GM19240 (cell line): Measurements from ENCODE around the gene CACNA2D1.
"Not testable (repeated sequence)": the region's sequence is repeated elsewhere in the genome, so short reads cannot be mapped to it uniquely, and the experiment has no call there.

Experiments
- DNase-seq: peaks from one replicate; pipeline ENCODE4 v3.0.0; 2011; ENCODE audit warnings: low spot score; ENCODE audit not compliant: insufficient read length

CACNA2D1 gene

DNA sequence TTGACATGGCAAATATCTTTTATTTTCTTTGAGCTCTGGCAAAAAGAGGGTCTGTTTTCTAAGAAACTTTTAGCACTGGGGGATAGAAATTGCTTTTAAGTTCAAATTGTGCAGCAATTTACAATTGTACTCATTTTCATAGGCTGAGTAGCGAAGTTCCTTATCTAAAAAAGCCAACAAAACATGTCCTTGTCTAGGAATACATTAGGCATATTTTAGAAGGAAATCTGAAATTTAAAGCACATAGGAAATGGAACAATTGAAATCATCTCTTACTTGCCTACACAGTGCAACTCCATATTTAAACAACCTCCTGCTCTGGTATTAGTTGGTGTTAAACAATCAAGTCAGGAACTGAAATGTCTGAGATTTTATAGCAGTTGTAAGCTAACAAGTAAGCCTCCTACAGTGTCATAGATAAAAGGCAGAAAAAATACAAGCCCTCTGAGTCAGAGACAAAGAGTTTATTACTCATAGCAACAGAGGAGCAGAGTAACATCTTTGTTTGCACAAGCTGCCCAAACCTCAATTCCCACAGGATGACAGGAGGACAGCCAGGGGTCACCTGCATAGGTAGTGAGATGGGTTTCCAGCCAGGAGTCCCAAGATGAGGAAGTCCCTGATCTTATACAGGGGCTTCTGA is 393.6 kb downstream of the CACNA2D1 start:
- DNase-seq, result no peak

DNA sequence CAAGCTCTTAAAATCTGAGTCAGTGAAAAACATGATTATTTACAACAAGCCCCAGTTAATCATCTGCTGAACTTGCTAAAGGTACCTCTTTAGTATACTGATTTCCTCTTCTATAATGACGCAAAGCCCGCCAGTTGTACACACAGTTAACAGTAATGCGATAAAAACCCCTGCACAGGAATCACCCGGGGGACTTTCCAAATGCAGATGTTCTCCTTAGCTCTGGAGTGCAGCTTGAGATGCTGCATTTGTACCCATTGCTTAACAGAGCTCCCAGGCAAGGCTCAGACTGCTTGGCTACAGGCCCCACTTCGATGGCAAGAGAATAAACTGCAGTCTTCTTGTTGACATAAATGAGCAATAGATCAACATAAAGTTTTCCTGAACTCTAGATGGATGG is 394.1 kb downstream of the CACNA2D1 start:
- no peak for DNase-seq

DNA sequence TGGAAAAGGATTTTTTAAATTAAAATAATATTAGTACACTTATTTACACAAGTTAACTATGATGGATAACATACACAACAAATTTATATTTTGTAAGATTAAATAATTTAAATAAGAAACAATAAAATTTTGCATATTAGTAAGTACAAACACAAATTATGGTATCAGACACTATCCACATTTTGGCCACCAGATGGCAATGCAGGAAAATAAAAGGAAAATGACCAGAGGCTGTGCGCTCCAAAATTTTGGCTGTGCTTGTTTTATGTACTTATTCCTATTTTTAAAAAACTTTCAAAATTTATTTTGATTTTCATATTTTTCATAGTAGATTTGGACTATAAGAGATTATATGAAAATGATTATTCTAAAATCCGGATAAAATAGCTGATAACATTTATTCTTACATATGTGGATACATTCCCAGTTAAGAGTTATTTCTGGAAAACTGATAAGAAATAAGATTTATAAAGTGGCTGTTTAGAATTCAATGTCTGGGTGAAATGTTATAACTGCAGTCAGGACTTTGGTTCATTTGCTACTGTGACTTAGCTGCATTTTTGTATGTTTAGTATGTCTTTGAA is 399.0 kb downstream of the CACNA2D1 start:
- DNase-seq, result no peak

- no peak for DNase-seq
Measured at GRCh38 chr7:82039621-82040020, 404.0 kb downstream of the CACNA2D1 start.

DNA sequence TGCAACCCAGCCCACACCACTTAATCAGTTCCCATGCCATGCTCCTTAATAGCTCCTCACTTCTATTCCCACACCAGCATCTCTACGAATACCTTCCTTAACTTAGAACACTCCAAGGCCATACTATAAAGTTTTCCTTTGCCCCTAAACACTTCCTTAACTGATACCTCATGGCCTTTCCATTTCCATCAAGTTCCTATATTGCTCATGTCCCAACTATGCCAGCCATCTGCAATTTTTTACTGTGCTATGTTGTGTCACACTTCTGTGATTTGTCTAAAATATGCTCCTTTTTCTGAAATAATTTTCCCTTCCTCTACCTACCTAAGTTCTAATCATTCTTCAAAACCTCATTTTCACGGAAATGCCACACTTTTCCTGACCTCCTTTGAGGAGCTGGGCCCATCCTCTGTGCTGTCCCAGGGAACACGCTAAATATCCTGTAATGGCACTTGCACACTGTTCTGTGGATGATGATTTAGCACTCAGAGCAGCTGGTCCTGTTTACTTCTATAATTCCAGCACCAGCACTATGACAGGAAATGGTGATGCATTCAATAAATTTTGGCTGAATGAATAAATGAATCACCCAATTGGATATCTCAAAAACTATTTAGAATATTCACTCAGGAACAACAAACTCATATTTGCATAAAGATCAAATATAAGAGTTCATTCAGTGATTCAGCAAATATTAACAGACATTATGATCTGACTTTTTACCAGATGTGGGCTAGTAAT is 407.3 kb downstream of the CACNA2D1 start:
- DNase-seq, result no peak

DNA sequence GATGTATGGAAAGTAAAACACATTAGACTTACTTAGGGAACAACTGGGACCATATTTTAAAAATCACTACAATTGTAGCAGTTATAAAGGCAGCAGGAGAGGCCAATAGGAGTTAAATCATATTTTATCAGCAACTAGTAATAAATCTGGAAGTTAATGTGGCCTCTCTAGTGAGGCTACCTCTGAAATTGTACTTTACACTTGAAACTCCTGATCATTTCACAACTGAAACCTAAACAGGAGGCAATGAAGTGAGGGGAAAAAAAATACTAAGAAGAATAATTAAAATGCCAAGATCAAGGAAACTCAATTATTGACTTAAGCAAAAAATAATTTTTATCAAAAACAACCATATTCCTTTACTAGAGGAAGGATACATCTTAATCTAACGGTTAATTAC is 408.1 kb downstream of the CACNA2D1 start:
- DNase-seq, result no peak

- no peak for DNase-seq
Measured at GRCh38 chr7:82032901-82033300, 410.7 kb downstream of the CACNA2D1 start.

DNA sequence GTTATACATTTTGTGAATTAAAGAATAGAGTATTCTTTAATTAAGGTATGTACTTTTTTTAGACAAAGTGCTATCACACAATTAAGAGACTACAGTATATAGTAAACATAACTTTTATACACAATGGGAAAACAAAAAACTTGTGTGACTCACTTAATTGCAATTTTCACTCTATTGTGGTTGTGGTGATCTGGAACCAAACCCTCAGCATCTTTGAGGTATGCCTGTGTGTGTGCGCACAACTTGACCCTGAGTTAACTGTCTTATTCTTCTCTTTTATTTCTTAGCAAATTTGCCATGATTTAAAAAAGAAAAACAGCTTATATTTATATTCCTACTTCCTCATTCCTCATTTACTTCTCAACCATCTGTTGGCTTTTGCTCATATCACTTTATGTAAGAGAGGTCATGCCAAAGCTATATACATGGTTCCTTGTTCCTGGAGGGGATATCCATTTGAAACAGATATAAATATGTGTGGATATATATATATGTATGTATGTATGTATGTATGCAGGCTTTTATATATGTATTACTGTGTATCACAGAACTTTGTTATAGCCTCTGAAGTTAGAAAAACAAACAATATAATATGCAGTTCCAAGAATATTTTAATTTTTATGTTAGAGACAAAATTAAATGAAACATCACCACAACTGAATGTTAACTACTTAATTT is 414.2 kb downstream of the CACNA2D1 start:
- DNase-seq, result no peak

DNA sequence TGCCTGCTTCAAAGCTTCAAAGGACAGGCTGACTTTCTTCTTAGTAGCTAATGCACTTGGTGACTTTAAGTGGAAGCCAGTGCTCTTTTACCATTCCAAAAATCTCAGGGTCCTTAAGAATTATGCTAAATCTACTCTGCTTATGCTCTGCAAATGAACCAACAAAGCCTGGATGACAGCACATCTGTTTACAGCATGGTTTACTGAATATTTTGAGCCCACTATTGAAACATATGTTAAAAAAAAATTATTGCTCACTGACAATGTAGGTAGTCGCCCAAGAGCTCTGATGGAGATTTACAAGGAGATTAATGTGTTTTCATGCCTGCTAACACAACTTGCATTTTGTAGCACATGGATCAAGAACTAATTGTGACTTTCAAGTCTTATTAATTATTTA is 415.5 kb downstream of the CACNA2D1 start:
- no peak for DNase-seq

GRCh38 chr7:82021713-82022112 is 421.9 kb downstream of the CACNA2D1 start:
- no peak for DNase-seq

GRCh38 chr7:82021036-82021435 is 422.5 kb downstream of the CACNA2D1 start:
- no peak for DNase-seq

- no peak for DNase-seq
Measured at GRCh38 chr7:82019551-82020475, 423.8 kb downstream of the CACNA2D1 start.

GRCh38 chr7:82018226-82018625 is 425.4 kb downstream of the CACNA2D1 start:
- DNase-seq, result no peak

- no peak for DNase-seq
Measured at GRCh38 chr7:82017334-82017943, 426.1 kb downstream of the CACNA2D1 start.

DNA sequence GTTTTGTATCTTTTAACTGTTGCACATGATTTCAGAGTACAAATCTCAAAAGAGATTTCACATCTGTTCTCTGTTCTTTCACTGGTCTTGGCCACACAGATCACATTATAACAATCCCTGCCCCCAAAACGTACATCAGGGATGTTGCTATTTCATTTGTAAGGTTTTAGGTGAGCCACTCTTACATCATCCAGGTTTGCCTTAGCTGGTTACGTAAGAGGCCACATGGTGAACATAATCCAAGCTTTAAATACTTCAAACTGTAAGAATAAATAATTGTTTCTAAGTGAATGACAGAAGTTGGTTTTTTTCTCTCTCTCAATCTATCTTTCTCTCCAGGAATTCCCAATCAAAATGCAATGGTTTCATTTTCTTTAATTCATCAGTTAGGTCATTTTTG is 427.8 kb downstream of the CACNA2D1 start:
- DNase-seq, result no peak

GRCh38 chr7:82014574-82014973 is 429.0 kb downstream of the CACNA2D1 start:
- DNase-seq, result not testable (repeated sequence)

- no peak for DNase-seq
Measured at GRCh38 chr7:82012453-82012852, 431.1 kb downstream of the CACNA2D1 start.

DNA sequence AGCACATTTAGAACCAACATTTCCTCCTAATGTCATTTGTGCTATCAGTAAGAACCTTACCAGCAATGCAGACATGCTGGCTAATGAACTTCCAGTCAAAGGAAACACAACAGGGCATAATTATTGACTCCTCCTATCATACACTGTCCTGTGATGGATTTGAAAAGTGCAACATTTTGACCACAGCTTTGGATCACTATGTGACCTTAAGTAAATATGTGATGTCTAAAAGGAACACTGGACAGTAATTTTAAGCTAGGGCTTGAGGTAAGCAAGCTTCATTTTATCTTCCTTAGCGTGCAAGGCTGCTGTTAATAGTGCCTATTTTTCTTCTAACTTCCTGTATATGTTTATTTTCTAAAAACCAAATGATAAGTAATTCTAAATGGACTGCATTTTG is 433.2 kb downstream of the CACNA2D1 start:
- DNase-seq, result no peak

GRCh38 chr7:82007315-82007714 is 436.3 kb downstream of the CACNA2D1 start:
- no peak for DNase-seq

GRCh38 chr7:82005056-82005455 is 438.5 kb downstream of the CACNA2D1 start:
- DNase-seq, result no peak

- no peak for DNase-seq
Measured at GRCh38 chr7:81993186-81993585, 450.4 kb downstream of the CACNA2D1 start.
